BJ (cell line): Measurements from ENCODE around the gene TMEM119. TPM values are rescaled to one million over a fixed set of nuclear protein-coding genes. Genes with fewer than 3 reads are reported as not detected.

Source experiments
- CTCF ChIA-PET: fragments of 350-600 bp; formaldehyde crosslinking; extraction: SDS; loops from one replicate; lab custom pipeline; 2021; ENCODE audit warnings: antibody characterized with exemption, inconsistent platforms; lab: Yijun Ruan, JAX
- POLR2A ChIA-PET: fragments of 300-600 bp; sonication (Branson Sonifier 250); formaldehyde crosslinking; extraction: SDS; loops from one replicate; lab custom pipeline; 2021; ENCODE audit warnings: antibody characterized with exemption; lab: Charles Lee
- DNase-seq: peaks from one replicate; pipeline ENCODE4 v3.0.0-alpha.2; 2011; ENCODE audit warnings: low read depth
- H3K27me3 ChIP-seq: 2 replicates; pipeline ENCODE4 v1.6.0; 2011; ENCODE audit warnings: low read length; ENCODE audit not compliant: control insufficient read depth, insufficient read depth
- H3K36me3 ChIP-seq: 2 replicates; pipeline ENCODE4 v1.5.1; 2011; ENCODE audit warnings: low read length; ENCODE audit not compliant: control insufficient read depth, insufficient read depth
- H3K4me3 ChIP-seq: 2 replicates; pipeline ENCODE4 v1.5.1; 2011; ENCODE audit warnings: low read depth, mild to moderate bottlenecking, control low read depth, low read length
- CTCF ChIP-seq: IDR thresholded peaks from 2 replicates; pipeline ENCODE4 v1.5.1; 2011; ENCODE audit warnings: low read depth, mild to moderate bottlenecking, control low read depth, inconsistent platforms, low read length, moderate library complexity; ENCODE audit not compliant: insufficient read depth
- polyA plus RNA-seq: library from polyadenylated mRNA; depleted of rRNA; stranded (reverse); fragments of >200 nt; gene quantifications from 2 replicates; pipeline ENCODE4 v1.2.3, GENCODE V29; 2011

TMEM119 gene
- polyA plus RNA-seq, 1 experiment: 80.6 TPM

- ChIA-PET CTCF (interaction anchor here (0.6 to 1.3 kb wide), 6 partner anchors 10 to 310 kb away, joined by 3 to 4 read pairs (median 3); no protein-coding TSS in a partner anchor), POLR2A (interaction anchor here (0.6 kb wide), 2 partner anchors 104 to 197 kb away, joined by 4 to 8 read pairs; no protein-coding TSS in a partner anchor)
- no peaks in the 10 kb centered on the region for H3K27me3 ChIP-seq
- H3K36me3 ChIP-seq: peaks cover 4% of the 10 kb centered on the region
- TF ChIP-seq CTCF: no peak
- no peak overlapping the region for H3K4me3 ChIP-seq
- DNase-seq: no peak
Measured at GRCh38 chr12:108640802-108641445, 43.0 kb upstream of the TMEM119 start.

DNA sequence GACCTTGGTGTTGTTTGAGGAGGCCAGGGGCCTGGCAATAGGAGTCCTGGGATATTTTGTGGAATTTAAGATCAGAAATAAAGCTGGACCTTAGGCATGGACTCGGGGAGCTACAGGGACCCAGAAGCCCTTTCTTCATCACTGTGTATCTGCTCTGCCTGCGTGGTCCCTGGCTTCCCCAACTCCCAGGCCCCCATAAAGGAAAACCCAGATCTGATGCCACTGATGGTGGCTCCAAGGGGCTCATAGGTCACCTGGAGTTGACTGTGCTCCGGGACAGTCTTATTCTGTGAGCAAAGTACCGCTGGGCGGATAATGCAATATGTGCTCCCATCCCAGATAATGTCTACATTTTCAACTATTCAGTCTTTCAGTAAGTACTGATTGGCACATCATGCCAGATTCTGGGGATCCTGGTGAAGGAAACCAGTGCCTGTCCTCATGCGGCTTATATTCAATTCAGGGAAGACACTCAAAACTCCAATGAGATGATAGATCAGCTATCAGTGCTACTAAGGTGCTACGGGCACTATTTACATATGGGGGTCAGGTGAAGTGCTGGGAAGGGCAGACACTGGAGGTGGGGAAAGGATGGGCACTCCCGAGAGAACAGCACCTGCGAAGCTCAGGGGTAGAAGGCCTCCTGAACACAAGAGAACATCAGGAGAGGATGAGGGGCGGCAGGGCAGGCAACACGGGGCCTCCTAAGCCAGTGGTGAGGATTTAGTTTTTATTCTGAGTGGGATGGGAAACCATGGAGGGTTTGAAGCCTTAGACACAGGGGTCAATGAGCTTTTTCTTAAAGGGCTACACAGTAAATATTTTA is 41.3 kb upstream of the TMEM119 start:
- DNase-seq: no peak
- H3K4me3 ChIP-seq: no peak overlapping the region
- no peaks in the 10 kb centered on the region for H3K27me3 ChIP-seq
- ChIA-PET CTCF (interaction anchor here (1.0 to 1.3 kb wide), 4 partner anchors 11 to 312 kb away, joined by 3 read pairs; no protein-coding TSS in a partner anchor), POLR2A (no interaction called here)
- no peaks in the 10 kb centered on the region; the same call in 1 of the 2 replicates for H3K36me3 ChIP-seq
- TF ChIP-seq CTCF: no peak

GRCh38 chr12:108638141-108638827 is 40.4 kb upstream of the TMEM119 start:
- TF ChIP-seq CTCF: no peak
- DNase-seq: no peak
- no peaks in the 10 kb centered on the region for H3K36me3 ChIP-seq
- H3K27me3 ChIP-seq: no peaks in the 10 kb centered on the region
- CTCF ChIA-PET: interaction anchor here (0.6 to 1.1 kb wide), 5 partner anchors 10 to 183 kb away, joined by 3 read pairs; partner anchors contain the start of gene ISCU
- POLR2A ChIA-PET: no interaction called here
- H3K4me3 ChIP-seq: no peak overlapping the region

- H3K4me3 ChIP-seq: no peak overlapping the region
- POLR2A ChIA-PET: no interaction called here
Measured at GRCh38 chr12:108637222-108637971, 39.5 kb upstream of the TMEM119 start.

More at GRCh38 chr12:108637222-108637971, 39.5 kb upstream of the TMEM119 start:
- Histone ChIP-seq H3K27me3 (no peaks in the 10 kb centered on the region), H3K36me3 (no peaks in the 10 kb centered on the region)
- no peak for DNase-seq
- no peak for TF ChIP-seq CTCF
- CTCF ChIA-PET: interaction anchor here (0.7 to 1.5 kb wide), 4 partner anchors 10 to 166 kb away, joined by 3 read pairs; partner anchors contain the start of gene ISCU
